ENCODE data around the gene KRT79.

DNA sequence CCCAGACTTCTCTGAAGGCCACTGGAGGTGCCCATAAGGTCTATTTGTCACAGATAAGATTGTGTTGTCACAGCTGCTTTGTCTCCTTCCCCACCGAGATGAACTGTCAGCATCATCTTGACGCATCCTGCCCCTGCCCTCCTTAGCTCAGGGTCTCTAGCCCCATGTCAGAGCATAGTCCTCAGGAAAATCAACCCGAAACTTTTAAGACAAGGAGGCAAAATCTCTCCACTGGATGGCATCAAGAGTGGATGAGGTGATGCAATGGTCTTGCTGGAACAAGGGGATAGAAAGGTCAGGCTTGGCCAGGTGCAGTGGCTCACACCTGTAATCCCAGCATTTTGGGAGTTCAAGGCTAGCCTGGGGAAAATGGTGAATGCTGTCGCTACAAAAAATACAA is 8.2 kb downstream of the KRT79 start:
- TF ChIP-seq SUZ12 (IDR thresholded peaks at IDR 0.05; ENCODE audit: extremely low read depth, insufficient read depth, insufficient read length), result no peak
- TF ChIP-seq YY1 (IDR thresholded peaks at IDR 0.05; ENCODE audit: insufficient read depth, insufficient read length), result no peak
- TF ChIP-seq ZNF274 (IDR thresholded peaks at IDR 0.05; ENCODE audit: low read depth, low read length), result no peak
